H1 (cell line): ENCODE results near the gene VSNL1. TPM values are rescaled to one million over a fixed set of nuclear protein-coding genes. Genes with fewer than 3 reads are reported as not detected.

ENCODE experiments used
- CTCF ChIA-PET: fragments of 300-600 bp; sonication (Branson Sonifier 250); formaldehyde crosslinking; loops from one replicate; lab custom pipeline; 2021; ENCODE audit not compliant: partially characterized antibody; lab: Charles Lee
- POLR2A ChIA-PET: fragments of 300-600 bp; sonication (Branson Sonifier 250); formaldehyde crosslinking; loops from one replicate; lab custom pipeline; 2021; ENCODE audit warnings: inconsistent platforms; ENCODE audit not compliant: partially characterized antibody; lab: Charles Lee
- DNase-seq, 2 experiments: peaks; one replicate each; pipeline versions ENCODE4 v3.0.0 to v3.0.0-alpha.2; 2010 to 2022; ENCODE audit warnings: low spot score in 2 of 2, low read depth in 1 of 2, mixed read lengths in 1 of 2
- FAIRE-seq: peaks from 2 replicates; lab custom pipeline; 2011; peaks lifted over from hg19 to GRCh38; lab: Jason Lieb, UNC
- H2AFZ ChIP-seq: 2 replicates; pipeline ENCODE4 v1.8.1; 2012; ENCODE audit warnings: low read length, inconsistent platforms
- H2AK5ac ChIP-seq: 2 replicates; pipeline ENCODE4 v1.6.1; 2013; ENCODE audit warnings: low read depth, low read length
- H2BK120ac ChIP-seq: replicated peaks from 2 replicates; pipeline ENCODE3; 2013; ENCODE audit warnings: low read depth, low read length, inconsistent platforms
- H2BK12ac ChIP-seq: 2 replicates; pipeline ENCODE4 v1.6.1; 2013; ENCODE audit warnings: low read depth, low read length
- H2BK15ac ChIP-seq: 2 replicates; pipeline ENCODE4 v1.6.1; 2013; ENCODE audit warnings: low read length
- H2BK20ac ChIP-seq: 2 replicates; pipeline ENCODE4 v1.6.1; 2013; ENCODE audit warnings: low read length
- H2BK5ac ChIP-seq: 2 replicates; pipeline ENCODE4 v1.6.1; 2013; ENCODE audit warnings: low read depth, low read length
- H3K14ac ChIP-seq: 2 replicates; pipeline ENCODE4 v1.6.1; 2013; ENCODE audit warnings: inconsistent platforms; ENCODE audit not compliant: insufficient read length
- H3K18ac ChIP-seq: 2 replicates; pipeline ENCODE4 v1.6.1; 2013; ENCODE audit warnings: low read length; ENCODE audit errors: extremely low read depth
- H3K23ac ChIP-seq: 2 replicates; pipeline ENCODE4 v1.6.1; 2013; ENCODE audit warnings: inconsistent platforms; ENCODE audit not compliant: insufficient read length
- H3K23me2 ChIP-seq: 2 replicates; pipeline ENCODE4 v1.6.1; 2013; ENCODE audit warnings: low read depth, low read length
- H3K27ac ChIP-seq: 2 replicates; pipeline ENCODE4 v1.6.1; 2011; ENCODE audit warnings: low read depth, low read length, inconsistent platforms
- H3K27me3 ChIP-seq, 4 experiments: replicated peaks in 1 of 4; 1 replicate in 1 of 4; 2 replicates in 3 of 4; pipeline versions ENCODE4 v1.6.1 to v1.8.1; 2011 to 2013; ENCODE audit warnings: low read length in 3 of 4, mild to moderate bottlenecking in 3 of 4, inconsistent platforms in 2 of 4, mixed read lengths in 2 of 4, moderate library complexity in 1 of 4; ENCODE audit not compliant: control insufficient read depth in 3 of 4, insufficient read depth in 3 of 4; ENCODE audit errors: extremely low read depth in 1 of 4
- H3K36me3 ChIP-seq, 4 experiments: 2 replicates each; pipeline versions ENCODE4 v1.6.1 to v1.8.1; 2011 to 2013; ENCODE audit warnings: mild to moderate bottlenecking in 4 of 4, low read length in 3 of 4, moderate library complexity in 2 of 4, control low read depth in 1 of 4, inconsistent platforms in 1 of 4; ENCODE audit not compliant: insufficient read depth in 4 of 4, control insufficient read depth in 2 of 4
- H3K4ac ChIP-seq: replicated peaks from 2 replicates; pipeline ENCODE3; 2013; ENCODE audit warnings: low read length, low read depth, mixed read lengths, inconsistent platforms; ENCODE audit not compliant: insufficient read length
- H3K4me1 ChIP-seq, 4 experiments: replicated peaks in 1 of 4; 1 replicate in 1 of 4; 2 replicates in 3 of 4; pipeline versions ENCODE4 v1.6.1 to v1.8.1; 2011 to 2013; ENCODE audit warnings: low read length in 3 of 4, inconsistent platforms in 2 of 4, mixed read lengths in 1 of 4; ENCODE audit not compliant: insufficient read depth in 4 of 4, control insufficient read depth in 3 of 4
- H3K4me2 ChIP-seq, 2 experiments: 2 replicates each; pipeline versions ENCODE4 v1.6.1 to v1.8.1; 2011 to 2013; ENCODE audit warnings: low read depth in 2 of 2, low read length in 2 of 2, control low read depth in 1 of 2, inconsistent platforms in 1 of 2, mild to moderate bottlenecking in 1 of 2; ENCODE audit not compliant: insufficient read depth in 1 of 2
- H3K4me3 ChIP-seq, 4 experiments: fragments of 200-600, 300-600 bp in 1 of 4; sonication (generic), shearing (Covaris generic), sonication (Bioruptor Twin) in 1 of 4; 2 replicates each; pipeline versions ENCODE4 v1.5.1 to v1.8.1; 2011 to 2016; ENCODE audit warnings: low read length in 4 of 4, low read depth in 3 of 4, control low read depth in 2 of 4, inconsistent platforms in 2 of 4, mild to moderate bottlenecking in 2 of 4, mixed read lengths in 1 of 4, moderate library complexity in 1 of 4; ENCODE audit not compliant: insufficient read depth in 2 of 4; ENCODE audit errors: extremely low read depth in 1 of 4
- H3K56ac ChIP-seq: replicated peaks from 2 replicates; pipeline ENCODE3; 2013; ENCODE audit warnings: low read depth, mild to moderate bottlenecking, mixed read lengths, low read length, inconsistent platforms; ENCODE audit not compliant: insufficient read length
- H3K79me1 ChIP-seq: 2 replicates; pipeline ENCODE4 v1.6.1; 2013; ENCODE audit warnings: low read depth, low read length, control low read depth
- H3K79me2 ChIP-seq, 2 experiments: 2 replicates each; pipeline versions ENCODE4 v1.6.1 to v1.8.1; 2012 to 2013; ENCODE audit warnings: low read length in 2 of 2, mild to moderate bottlenecking in 2 of 2, inconsistent platforms in 1 of 2; ENCODE audit not compliant: insufficient read depth in 2 of 2, control insufficient read depth in 1 of 2
- H3K9ac ChIP-seq, 4 experiments: replicated peaks in 1 of 4; 1 replicate in 1 of 4; 2 replicates in 3 of 4; pipeline versions ENCODE4 v1.6.1 to v1.8.1; 2011 to 2013; ENCODE audit warnings: low read depth in 3 of 4, low read length in 3 of 4, control low read depth in 2 of 4, mild to moderate bottlenecking in 2 of 4, moderate library complexity in 2 of 4, inconsistent platforms in 1 of 4; ENCODE audit errors: extremely low read depth in 1 of 4
- H3K9me3 ChIP-seq, 2 experiments: 2 replicates each; pipeline versions ENCODE4 v1.6.1 to v1.8.1; 2012 to 2013; ENCODE audit warnings: mild to moderate bottlenecking in 2 of 2, moderate library complexity in 2 of 2, control low read depth in 1 of 2, inconsistent platforms in 1 of 2, low read depth in 1 of 2, low read length in 1 of 2, mixed read lengths in 1 of 2; ENCODE audit not compliant: insufficient read depth in 2 of 2
- H4K20me1 ChIP-seq, 2 experiments: replicated peaks in 1 of 2; 2 replicates each; pipeline versions ENCODE3 to v1.8.1; 2011 to 2013; ENCODE audit warnings: inconsistent platforms in 2 of 2, low read length in 2 of 2, mild to moderate bottlenecking in 1 of 2; ENCODE audit not compliant: insufficient read depth in 2 of 2, control insufficient read depth in 1 of 2
- H4K5ac ChIP-seq: 2 replicates; pipeline ENCODE4 v1.6.1; 2013; ENCODE audit warnings: low read length, low read depth, mixed read lengths, inconsistent platforms; ENCODE audit not compliant: insufficient read length
- H4K8ac ChIP-seq: 2 replicates; pipeline ENCODE4 v1.8.0; 2013; ENCODE audit warnings: mild to moderate bottlenecking, moderate library complexity, low read length, inconsistent platforms; ENCODE audit not compliant: insufficient read depth; ENCODE audit errors: extremely low read depth
- H4K91ac ChIP-seq: replicated peaks from 2 replicates; pipeline ENCODE3; 2013; ENCODE audit warnings: low read length, mixed read lengths, inconsistent platforms; ENCODE audit not compliant: insufficient read length
- KDM1A ChIP-seq: fragments of 200-600, 300-600 bp; sonication (generic); IDR thresholded peaks from 2 replicates; pipeline ENCODE4 v1.7.1; 2016; ENCODE audit warnings: mild to moderate bottlenecking, low read length, borderline replicate concordance
- RNF2 ChIP-seq: fragments of 200-900, 300-1000 bp; sonication (generic); IDR thresholded peaks from 2 replicates; pipeline ENCODE4 v1.7.1; 2016; ENCODE audit warnings: borderline replicate concordance, low read depth, mild to moderate bottlenecking, antibody characterized with exemption, low read length; ENCODE audit not compliant: poor library complexity, severe bottlenecking; ENCODE audit errors: missing control alignments
- USF2 ChIP-seq: IDR thresholded peaks from 2 replicates; pipeline ENCODE4 v1.6.1; 2011; ENCODE audit warnings: low read length, improper control_type of control experiment
- ZNF274 ChIP-seq: IDR thresholded peaks from 2 replicates; pipeline ENCODE4 v1.7.0; 2012; ENCODE audit warnings: low read length, borderline replicate concordance; ENCODE audit errors: extremely low read depth
- polyA plus RNA-seq, 7 experiments: library from polyadenylated mRNA; depleted of rRNA in 3 of 7; stranded (reverse) in 5 of 7; unstranded in 2 of 7; fragments of >200 nt in 5 of 7; fragments of 200-250 nt in 2 of 7; gene quantifications; 1 replicate in 5 of 7; 2 replicates in 1 of 7; 4 replicates in 1 of 7; pipeline versions ENCODE4 v1.2.1 to v1.2.3, GENCODE V29; 2011 to 2013; ENCODE audit warnings: missing spikeins in 2 of 7, mixed read lengths in 2 of 7
- total RNA-seq: library from RNA; stranded (reverse); fragmentation: NEBNext Ultra II Directional; extraction: Animal tissue kit (Norgen Biotek cat#: 25700); gene quantifications from 2 replicates; pipeline ENCODE4 v1.2.1, GENCODE V29; 2021

The VSNL1 gene
- total and polyA plus RNA-seq, 2 of the 8 experiments (the other 6 are each of a cell fraction or from before 2014, with no cell fraction given), result 49.4 to 108 TPM

GRCh38 chr2:17674817-17675216 is 134.3 kb downstream of the VSNL1 start:
- Histone ChIP-seq H2AFZ (no peak overlapping the region), H3K4me2 (no peak overlapping the region), H3K4me3 (no peak overlapping the region), H2BK20ac (no peak overlapping the region), H3K18ac (no peak overlapping the region), H4K91ac (no peak overlapping the region), H4K8ac (no peak overlapping the region), H4K20me1 (no peaks in the 10 kb centered on the region), H3K9me3 (no peaks in the 10 kb centered on the region), H2BK5ac (no peak overlapping the region), H2BK12ac (no peak overlapping the region), H3K23me2 (no peaks in the 10 kb centered on the region), H2BK120ac (no peak overlapping the region), H3K56ac (no peak overlapping the region), H3K9ac (no peak overlapping the region), H3K4ac (no peak overlapping the region), H3K79me1 (no peaks in the 10 kb centered on the region), H2BK15ac (no peak overlapping the region), H3K27me3 (no peaks in the 10 kb centered on the region), H3K23ac (no peak overlapping the region), H3K14ac (no peak overlapping the region), H4K5ac (no peak overlapping the region), H3K27ac (no peak overlapping the region), H3K79me2 (no peaks in the 10 kb centered on the region), H3K4me1 (no peaks in the 10 kb centered on the region), H2AK5ac (no peak overlapping the region), H3K36me3 (peaks cover 0 to 45% (median 7%) of the 10 kb centered on the region in 4 experiments; a peak in 5 of 8 replicates)
- CTCF ChIA-PET, result interaction anchor here (0.8 to 2.1 kb wide), 2 partner anchors 29 to 204 kb away, joined by 5 to 7 read pairs; no protein-coding TSS in a partner anchor
- TF ChIP-seq ZNF274 (no peak), KDM1A (no peak), RNF2 (no peak), USF2 (no peak)
- POLR2A ChIA-PET, result no interaction called here
- FAIRE-seq (no peak), DNase-seq (no peak)
